K562 (cell line): ENCODE results near the gene IQUB. TPM values are rescaled to one million over a fixed set of nuclear protein-coding genes. Genes with fewer than 3 reads are reported as not detected.

ENCODE experiments used
- ATAC-seq: fragments of 200-7000 bp; cut with Tn5 transposase; 3 replicates; pipeline ENCODE4 v1.9.1; 2020; ENCODE audit warnings: moderate library complexity
- BruUV-seq: library from RNA; stranded (reverse); fragments of 400-500 nt; replicated peaks from 2 replicates; lab custom pipeline; 2021; lab: Mats Ljungman, UMichigan
- CTCF ChIA-PET: fragments of 300-600 bp; formaldehyde crosslinking; extraction: SDS; loops from one replicate; lab custom pipeline; 2021; ENCODE audit warnings: low intra/inter-chr PET ratio; lab: Yijun Ruan, JAX
- POLR2A ChIA-PET: fragments of 300-600, 350-650 bp; sonication (Branson Sonifier 250); formaldehyde crosslinking; extraction: SDS; loops from one replicate; lab custom pipeline; 2021; ENCODE audit warnings: antibody characterized with exemption, inconsistent platforms; lab: Yijun Ruan, JAX
- DNase-seq, 4 experiments: peaks; one replicate each; pipeline versions ENCODE4 v3.0.0 to v3.0.0-alpha.2; 2011 to 2018; ENCODE audit warnings: low spot score in 3 of 4, mixed read lengths in 3 of 4; ENCODE audit errors: extremely low read depth in 1 of 4
- FAIRE-seq: peaks from 2 replicates; lab custom pipeline; 2011; peaks lifted over from hg19 to GRCh38; lab: Jason Lieb, UNC
- H2AFZ ChIP-seq: 2 replicates; pipeline ENCODE4 v1.6.0; 2011; ENCODE audit warnings: low read depth, low read length, control low read depth, inconsistent platforms
- H3K27ac ChIP-seq: fragments of 200-600 bp; 3 replicates; pipeline ENCODE4 v1.8.0; 2011; ENCODE audit warnings: low read depth, mild to moderate bottlenecking, control low read depth, inconsistent platforms, low read length, moderate library complexity, mixed read lengths; ENCODE audit errors: extremely low read depth
- H3K27me3 ChIP-seq, 2 experiments: fragments of 300-600 bp in 1 of 2; 2 replicates in 1 of 2; 3 replicates in 1 of 2; pipeline versions ENCODE4 v1.6.0 to v1.8.0; 2011; ENCODE audit warnings: inconsistent platforms in 2 of 2, low read length in 2 of 2, mild to moderate bottlenecking in 1 of 2, mixed read lengths in 1 of 2, moderate library complexity in 1 of 2; ENCODE audit not compliant: control insufficient read depth in 2 of 2, insufficient read depth in 2 of 2
- H3K36me3 ChIP-seq: fragments of 300-600 bp; 3 replicates; pipeline ENCODE4 v1.8.0; 2011; ENCODE audit warnings: mild to moderate bottlenecking, low read length, inconsistent platforms; ENCODE audit not compliant: control insufficient read depth, insufficient read depth
- H3K4me1 ChIP-seq, 2 experiments: fragments of 200-600 bp in 1 of 2; replicated peaks in 1 of 2; 2 replicates in 1 of 2; 3 replicates in 1 of 2; pipeline versions ENCODE4 v1.5.1 to v1.8.0; 2011; ENCODE audit warnings: inconsistent platforms in 2 of 2, low read length in 2 of 2, mild to moderate bottlenecking in 1 of 2, mixed read lengths in 1 of 2, moderate library complexity in 1 of 2; ENCODE audit not compliant: control insufficient read depth in 2 of 2, insufficient read depth in 2 of 2
- H3K4me2 ChIP-seq: 2 replicates; pipeline ENCODE4 v1.6.1; 2011; ENCODE audit warnings: low read length, control low read depth, inconsistent platforms, mixed read lengths; ENCODE audit not compliant: insufficient read depth
- H3K4me3 ChIP-seq: fragments of 200-600 bp; sonication (generic), shearing (Covaris generic); 2 replicates; pipeline ENCODE4 v1.5.1; 2016; ENCODE audit warnings: control low read depth, inconsistent platforms
- H3K79me2 ChIP-seq: fragments of 200-600 bp; 3 replicates; pipeline ENCODE4 v1.8.0; 2011; ENCODE audit warnings: low read length, inconsistent platforms; ENCODE audit not compliant: control insufficient read depth, insufficient read depth
- H3K9ac ChIP-seq, 2 experiments: 2 replicates each; pipeline versions ENCODE4 v1.6.0 to v1.6.1; 2011; ENCODE audit warnings: low read depth in 2 of 2, low read length in 2 of 2, control low read depth in 1 of 2, inconsistent platforms in 1 of 2, mild to moderate bottlenecking in 1 of 2, mixed read lengths in 1 of 2; ENCODE audit not compliant: insufficient read depth in 1 of 2
- H3K9me1 ChIP-seq: one replicate; pipeline ENCODE4 v1.6.0; 2011; ENCODE audit warnings: inconsistent platforms, mild to moderate bottlenecking, low read length, moderate library complexity; ENCODE audit not compliant: control insufficient read depth, insufficient read depth
- H3K9me3 ChIP-seq: replicated peaks from 2 replicates; pipeline ENCODE4 v1.5.1; 2011; ENCODE audit warnings: low read depth, low read length, inconsistent platforms; ENCODE audit not compliant: control insufficient read depth, insufficient read depth
- H4K20me1 ChIP-seq: replicated peaks from 2 replicates; pipeline ENCODE4 v1.6.1; 2011; ENCODE audit warnings: low read length, inconsistent platforms, mixed read lengths; ENCODE audit not compliant: control insufficient read depth, insufficient read depth
- ATF3 ChIP-seq, 2 experiments: fragments of 450-650 bp in 1 of 2; sonication (generic) in 1 of 2; formaldehyde crosslinking in 1 of 2; IDR thresholded peaks in 1 of 2; conservative IDR thresholded peaks in 1 of 2; 2 replicates each; pipeline versions ENCODE4 v1.6.1 to v1.8.1; 2016 to 2023; ENCODE audit warnings: mild to moderate bottlenecking in 2 of 2, moderate library complexity in 2 of 2, inconsistent platforms in 1 of 2, missing genetic modification reagents in 1 of 2
- CHD1 ChIP-seq: fragments of 200-600 bp; sonication (generic); IDR thresholded peaks from one replicate; pipeline ENCODE4 v1.6.1; 2012; ENCODE audit warnings: mild to moderate bottlenecking, moderate library complexity, low read length, inconsistent platforms
- DDX20 ChIP-seq: fragments of 450-650 bp; IDR thresholded peaks from 2 replicates; pipeline ENCODE4 v1.6.1; 2016; ENCODE audit warnings: missing genetic modification characterization, low read depth, mild to moderate bottlenecking, missing compliant biosample characterization, moderate library complexity
- HSF4 ChIP-seq: fragments of 250-450 bp; sonication (Bioruptor Pico); IDR thresholded peaks from 2 replicates; pipeline ENCODE4 v2.1.2; 2022; ENCODE audit warnings: mild to moderate bottlenecking, moderate library complexity, borderline replicate concordance
- POLR2H ChIP-seq: IDR thresholded peaks from 2 replicates; pipeline ENCODE4 v1.6.1; 2016; ENCODE audit warnings: missing genetic modification characterization, low read depth, mild to moderate bottlenecking, control low read depth, missing compliant biosample characterization, moderate library complexity
- TEAD4 ChIP-seq, 2 experiments: sonication (generic) in 1 of 2; formaldehyde crosslinking in 1 of 2; IDR thresholded peaks; 2 replicates each; pipeline versions ENCODE4 v1.6.1 to v1.8.0; 2012 to 2022; ENCODE audit warnings: borderline replicate concordance in 1 of 2, inconsistent platforms in 1 of 2, low read length in 1 of 2, mild to moderate bottlenecking in 1 of 2, missing genetic modification reagents in 1 of 2
- WGBS: fragments of 100-300 bp; shearing (Covaris generic); methylation state at CpG from one replicate; pipeline ENCODE4 v1.1.6; 2016; ENCODE audit warnings: low coverage, mixed read lengths; ENCODE audit not compliant: insufficient coverage; ENCODE audit errors: missing lambda C conversion rate; 5-methylcytosine and 5-hydroxymethylcytosine counted together
- in situ Hi-C: fragments of 300-500 bp; cut with MboI; formaldehyde crosslinking; loops from 4 replicates; pipeline ENCODE4 v1.15.0; 2018; ENCODE audit warnings: inconsistent platforms, mixed read lengths
- intact Hi-C: fragments of 100-400 bp; cut with micrococcal nuclease; formaldehyde crosslinking; loops from 2 replicates; pipeline ENCODE4 v1.14.2; 2022
- polyA plus RNA-seq, 8 experiments: library from polyadenylated mRNA; depleted of rRNA in 4 of 8; stranded (reverse) in 5 of 8; unstranded in 3 of 8; fragments of >200 nt; fragmentation: Nextera tagmentation in 2 of 8; fragmentation: Illumina TruSeq in 1 of 8; extraction: Ambion mirVana in 2 of 8; extraction: Trizol in 1 of 8; gene quantifications; 2 replicates each; pipeline versions ENCODE4 v1.2.1 to v1.2.3, GENCODE V29; 2011 to 2014; ENCODE audit warnings: inconsistent platforms in 1 of 8, missing spikeins in 1 of 8
- total RNA-seq, 7 experiments: library from RNA; depleted of rRNA in 6 of 7; stranded (reverse); fragments of >200 nt in 6 of 7; fragmentation: Illumina TruSeq in 2 of 7; extraction: Trizol in 2 of 7; gene quantifications; 2 replicates each; pipeline versions ENCODE4 v1.2.1 to v1.2.3, GENCODE V29; 2011 to 2021; ENCODE audit warnings: low replicate concordance in 1 of 7

The IQUB gene
- total and polyA plus RNA-seq, 9 of the 15 experiments (the other 6 are each of a cell fraction or from before 2014, with no cell fraction given), result 0.62 to 2.6 (median 1.4) TPM

- TF ChIP-seq ATF3 (IDR thresholded peaks at IDR 0.05) (no peak), ATF3 (CRISPR knock-in tag; conservative IDR thresholded peaks at IDR 0.05) (0 out of 2 replicates have a peak, but pooled peaks have one; percentile 33), TEAD4 (IDR thresholded peaks at IDR 0.05; ENCODE audit: low read length) (0 out of 2 replicates have a peak, but pooled peaks have one; percentile 17), TEAD4 (CRISPR knock-in tag; IDR thresholded peaks at IDR 0.05; ENCODE audit: borderline replicate concordance) (no peak), CHD1 (no peak)
Observed at GRCh38 chr7:123533929-123534382, 439 bp downstream of the IQUB start (continued).

- H3K9ac ChIP-seq, result peak overlapping the region in 1 of 2 experiments; percentile 61; a peak in 2 of 4 replicates
- peaks cover 14% of the 10 kb centered on the region; the same call in 2 of the 3 replicates for H3K79me2 ChIP-seq
- POLR2A ChIA-PET, result interaction anchor here (1.0 to 2.3 kb wide), 2 partner anchors 11 to 19 kb away, joined by 8 to 13 read pairs; no protein-coding TSS in a partner anchor
- no peaks in the 10 kb centered on the region for H3K9me1 ChIP-seq
- H3K4me1 ChIP-seq, result peaks cover 9 to 26% of the 10 kb centered on the region in 2 experiments
- ATAC-seq, result no peak
- H3K27ac ChIP-seq, result peak overlapping the region; percentile 74; the same call in 2 of the 3 replicates
- CTCF ChIA-PET, result no interaction called here
- peak overlapping the region; percentile 85 for H2AFZ ChIP-seq
- intact Hi-C loops, result no loop called here
- in situ Hi-C loops, result no loop called here
- FAIRE-seq, result no peak
- DNase-seq, result no peak
- TF ChIP-seq POLR2H (tag) (0 out of 2 replicates have a peak, but pooled peaks have one; percentile 35), DDX20 (tag) (no peak), HSF4 (CRISPR knock-in tag) (0 out of 2 replicates have a peak, but pooled peaks have one; percentile 27)
- no TSS peak for BruUV-seq
- WGBS, result 22% methylated on average over 3 of the region's 3 CpGs
- no peaks in the 10 kb centered on the region for H4K20me1 ChIP-seq
- H3K9me3 ChIP-seq, result no peaks in the 10 kb centered on the region
- H3K4me3 ChIP-seq, result peak overlapping the region; percentile 69
- peaks cover 2% of the 10 kb centered on the region; the same call in 2 of the 3 replicates for H3K36me3 ChIP-seq
- no peaks in the 10 kb centered on the region for H3K27me3 ChIP-seq
- H3K4me2 ChIP-seq, result peak overlapping the region; percentile 93; the same call in 1 of the 2 replicates
Observed at GRCh38 chr7:123533553-123533917, 860 bp downstream of the IQUB start.
